Measurements from ENCODE around the gene RIT1.
"Not testable (repeated sequence)": the region's sequence is repeated elsewhere in the genome, so short reads cannot be mapped to it uniquely, and the experiment has no call there.

The RIT1 gene

DNA sequence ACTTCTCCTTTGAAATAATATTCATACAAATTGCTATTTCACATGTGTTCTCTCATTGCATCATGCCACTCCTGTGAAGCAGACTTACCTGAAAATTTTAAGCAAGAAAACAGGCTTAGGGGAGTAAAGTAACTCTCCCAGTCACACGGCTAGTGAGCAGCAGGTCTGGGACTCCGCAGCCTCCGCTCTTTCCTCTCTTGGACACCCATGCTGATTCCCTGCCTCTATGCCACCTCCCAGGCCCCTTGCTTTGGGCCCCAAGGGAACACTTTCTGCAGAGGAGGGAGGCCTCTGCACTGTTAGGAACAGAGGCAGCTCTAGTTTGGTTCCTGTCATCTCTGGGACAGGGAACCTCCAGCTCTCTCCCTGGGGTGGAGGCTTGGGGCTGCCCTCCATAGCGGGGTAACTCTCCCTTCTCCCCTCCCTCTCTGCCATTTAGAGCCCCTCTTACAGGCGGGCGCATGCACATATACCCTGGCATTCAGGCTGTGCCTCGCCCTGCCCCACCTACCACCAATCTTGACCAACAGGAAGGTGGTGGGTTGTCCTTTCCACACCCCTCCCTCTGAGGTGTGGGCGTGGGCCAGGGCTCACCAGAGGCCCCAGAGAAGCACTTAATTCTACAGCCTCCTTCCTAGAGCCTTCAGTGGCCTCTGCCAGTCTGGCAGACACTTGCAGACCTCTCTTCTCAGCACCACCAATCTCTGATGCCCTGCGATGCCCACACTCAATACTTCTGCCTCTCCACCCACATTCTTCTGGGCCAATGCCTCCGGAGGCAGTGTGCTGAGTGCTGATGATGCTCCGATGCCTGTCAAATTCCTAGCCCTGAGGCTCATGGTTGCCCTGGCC lies 30.1 kb upstream of the RIT1 start, which contains the start of gene RXFP4:
RXFP4 (plus strand) TSS at position 646 of the 852 bp plus-strand sequence; CDS start at position 718, 72 bp downstream.
- H3K4me3 ChIP-seq (ENCODE audit: low read length) = no peak within 1 kb of the TSS
- TF ChIP-seq ZNF274 (IDR thresholded peaks at IDR 0.05; ENCODE audit: low read depth, low read length) = no peak

DNA sequence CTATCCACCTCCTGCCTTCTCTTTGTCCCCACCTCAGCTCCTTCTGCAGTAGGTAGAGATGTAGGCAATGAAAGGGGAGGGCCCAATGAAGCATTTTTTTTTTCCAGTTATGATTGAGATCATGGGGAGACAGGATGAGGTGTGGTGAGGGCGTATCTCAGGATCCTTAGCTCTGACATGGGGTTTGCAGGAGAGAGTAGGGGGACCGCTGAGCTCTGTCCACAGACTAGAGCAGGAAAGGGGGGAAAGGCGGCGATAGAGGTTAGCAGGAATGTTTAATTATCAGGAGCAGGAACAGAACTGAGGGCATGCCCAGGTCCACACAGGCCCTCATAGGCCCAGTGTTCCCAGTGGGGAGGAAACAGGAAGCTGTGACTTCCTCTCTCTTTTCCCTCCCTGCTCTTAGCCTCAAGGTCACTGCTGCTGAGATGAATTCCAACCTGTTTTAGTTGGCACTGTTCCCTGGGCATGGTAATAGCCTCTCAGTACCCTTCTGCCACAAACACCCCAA lies 29.4 kb upstream of the RIT1 start:
- no peak overlapping the region for H3K4me3 ChIP-seq (ENCODE audit: low read length)
- TF ChIP-seq ZNF274 (IDR thresholded peaks at IDR 0.05; ENCODE audit: low read depth, low read length) = no peak

DNA sequence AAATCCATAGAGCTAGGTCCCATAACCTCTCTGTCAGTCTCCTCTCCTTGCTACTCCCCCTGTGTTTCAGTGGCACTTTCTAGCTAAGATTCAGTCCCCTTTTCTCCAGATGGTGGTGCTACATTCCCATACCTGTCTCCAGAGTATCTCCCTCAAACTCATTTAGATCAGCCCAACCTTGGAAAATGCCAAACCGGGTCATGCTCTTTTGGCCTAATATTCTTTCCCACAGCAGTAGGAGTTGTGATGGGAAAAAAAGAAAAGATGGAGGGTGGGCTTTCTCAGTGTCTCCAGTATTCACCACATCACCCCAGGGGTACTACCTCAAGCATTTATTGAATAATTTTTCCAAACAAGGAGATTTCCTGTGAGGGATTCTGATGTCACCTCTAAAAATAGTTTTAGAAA lies 27.1 kb upstream of the RIT1 start:
- H3K4me3 ChIP-seq (ENCODE audit: low read length) = no peak overlapping the region
- TF ChIP-seq ZNF274 (IDR thresholded peaks at IDR 0.05; ENCODE audit: low read depth, low read length) = no peak

DNA sequence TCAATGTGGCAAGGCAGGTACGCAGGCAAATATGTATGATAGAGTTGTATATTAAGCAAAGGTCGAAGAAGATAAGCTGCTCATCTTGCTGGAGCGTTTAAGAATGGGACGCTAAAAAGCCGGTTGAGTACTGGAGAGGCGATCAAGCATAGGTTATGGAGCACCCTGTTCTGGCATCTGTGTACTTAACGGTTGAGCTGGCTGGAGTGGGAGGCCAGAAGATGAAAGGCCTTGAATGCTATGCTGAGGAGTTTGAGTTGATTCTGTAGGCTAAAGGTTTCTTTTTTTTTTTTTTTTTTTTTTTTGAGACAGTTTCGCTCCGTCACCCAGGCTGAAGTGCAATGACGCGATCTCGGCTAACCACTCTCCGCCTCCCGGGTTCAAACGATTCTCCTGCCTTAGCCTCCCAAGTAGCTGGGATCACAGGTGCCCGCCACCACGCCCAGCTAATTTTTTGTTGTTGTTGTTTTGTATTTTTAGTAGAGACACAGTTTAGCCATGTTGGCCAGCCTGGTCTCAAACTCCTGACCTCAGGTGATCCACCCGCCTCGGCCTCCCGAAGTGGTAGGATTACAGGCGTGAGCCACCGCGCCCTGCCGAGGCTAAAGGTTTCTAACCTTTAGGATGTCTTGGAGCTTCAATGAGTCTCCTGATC lies 23.9 kb upstream of the RIT1 start:
- TF ChIP-seq ZNF274 (IDR thresholded peaks at IDR 0.05; ENCODE audit: low read depth, low read length) = no peak
- H3K4me3 ChIP-seq (ENCODE audit: low read length) = peak overlapping the region; percentile 78

DNA sequence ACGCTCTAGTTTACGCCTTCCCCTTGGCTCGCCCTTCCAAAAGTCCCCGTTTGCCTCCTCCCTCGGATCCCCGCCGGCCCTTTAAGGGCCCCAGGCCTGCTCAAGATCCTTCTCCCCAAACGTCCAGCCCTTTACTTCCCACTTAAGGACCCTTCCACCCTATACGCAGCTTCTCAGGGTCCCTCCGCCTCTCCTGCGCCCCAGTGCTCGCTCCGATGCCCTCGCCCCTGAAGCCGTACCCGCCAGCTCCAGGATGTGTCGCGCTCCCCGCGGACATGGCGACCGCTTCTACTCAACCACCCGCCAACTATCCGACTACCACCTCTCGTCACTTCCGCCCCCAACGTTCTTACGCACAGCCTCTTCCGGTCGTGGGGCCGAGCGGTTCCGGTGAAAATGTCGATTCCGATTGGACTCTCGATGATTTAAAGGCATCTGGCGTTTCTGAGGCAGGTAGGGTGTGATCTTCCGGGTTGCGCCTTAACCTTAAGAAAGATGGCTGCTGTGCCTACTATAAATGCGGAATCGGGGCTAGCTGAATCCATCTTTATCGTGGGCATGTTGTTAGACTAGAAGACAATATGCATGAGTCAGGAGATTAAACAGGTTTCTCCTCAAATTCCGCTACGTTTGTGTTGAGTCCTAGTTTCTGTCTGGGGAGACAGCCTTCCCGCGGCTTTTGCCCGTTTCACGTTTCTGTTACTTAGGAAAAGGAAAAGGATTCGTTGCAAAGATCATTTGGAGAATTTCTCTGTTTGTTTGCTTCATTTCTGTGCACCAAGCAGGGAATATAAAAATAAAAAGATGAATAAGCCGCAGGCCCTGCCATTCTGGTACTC lies 23.2 kb upstream of the RIT1 start, which contains the start of gene KHDC4:
KHDC4 (minus strand) TSS at position 317 of the 839 bp plus-strand sequence; CDS start at position 277, 40 bp downstream.
- TF ChIP-seq ZNF274 (IDR thresholded peaks at IDR 0.05; ENCODE audit: low read depth, low read length) = no peak

DNA sequence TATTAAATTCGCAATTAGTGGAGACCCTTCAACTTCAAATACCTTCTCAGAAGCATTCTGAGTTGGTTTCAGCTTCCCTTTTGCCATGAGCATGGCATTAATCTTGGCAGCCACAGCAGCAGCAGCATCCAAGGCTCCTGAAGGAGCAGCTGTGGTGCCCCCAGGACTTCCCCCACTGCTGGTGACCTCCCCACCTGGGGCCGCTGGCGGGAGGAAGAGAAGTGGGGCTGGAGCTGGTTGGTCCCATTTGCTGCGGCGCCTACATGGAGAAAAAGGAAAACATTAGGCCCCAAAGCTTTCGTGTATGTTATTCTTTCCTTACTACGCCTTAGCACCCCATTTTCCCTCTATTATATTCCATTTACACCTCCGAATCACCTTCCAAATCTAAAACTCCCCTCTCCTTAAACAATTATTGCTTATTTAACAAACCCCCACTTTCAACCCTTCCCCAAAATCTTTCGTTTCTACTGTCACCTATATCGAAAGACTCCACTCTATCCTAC lies 22.5 kb upstream of the RIT1 start:
- TF ChIP-seq ZNF274 (IDR thresholded peaks at IDR 0.05; ENCODE audit: low read depth, low read length) = no peak
- H3K4me3 ChIP-seq (ENCODE audit: low read length) = peak overlapping the region; percentile 82

More for the DNA sequence above, 23.2 kb upstream of the RIT1 start, which contains the start of gene KHDC4:
- H3K4me3 ChIP-seq (ENCODE audit: low read length) = peak within 1 kb of the TSS; percentile 82

DNA sequence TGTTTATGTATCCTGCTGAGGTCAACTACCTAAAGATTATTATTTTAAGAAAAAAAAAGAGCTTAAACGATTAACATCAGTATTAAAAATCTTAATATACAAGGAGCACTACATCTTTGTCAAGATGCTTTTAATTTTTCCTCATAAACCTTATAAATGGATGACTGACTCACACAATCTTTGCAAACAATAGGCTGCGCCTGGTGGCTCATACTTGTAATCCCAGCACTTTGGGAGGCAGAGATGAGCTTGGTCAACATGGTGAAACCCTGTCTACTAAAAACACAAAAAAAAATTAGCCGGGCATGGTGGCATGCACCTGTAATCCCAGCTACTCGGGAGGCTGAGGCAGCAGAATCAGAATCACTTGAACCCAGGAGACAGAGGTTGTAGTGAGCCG lies 21.3 kb upstream of the RIT1 start:
- no peak for TF ChIP-seq ZNF274 (IDR thresholded peaks at IDR 0.05; ENCODE audit: low read depth, low read length)
- H3K4me3 ChIP-seq (ENCODE audit: low read length) = peak overlapping the region; percentile 53

DNA sequence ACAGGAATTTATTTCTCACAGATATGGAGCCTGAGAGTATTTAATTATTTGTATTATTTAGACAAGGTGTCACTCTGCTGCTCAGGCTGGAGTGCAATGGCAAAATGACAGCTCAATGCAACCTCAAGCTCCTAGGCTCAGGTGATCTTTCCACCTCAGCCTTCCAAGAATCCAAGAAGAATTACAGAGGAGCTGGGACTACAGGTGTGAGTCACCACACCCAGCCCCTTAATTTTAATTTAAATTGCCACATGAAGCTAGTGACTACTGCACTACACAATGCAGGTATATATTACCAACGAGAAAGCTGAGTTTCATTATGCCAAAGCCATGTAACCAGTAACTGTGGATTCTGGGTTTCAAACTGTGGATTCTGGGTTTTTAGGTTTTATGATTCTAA lies 20.9 kb upstream of the RIT1 start:
- peak overlapping the region; percentile 22 for H3K4me3 ChIP-seq (ENCODE audit: low read length)
- no peak for TF ChIP-seq ZNF274 (IDR thresholded peaks at IDR 0.05; ENCODE audit: low read depth, low read length)

DNA sequence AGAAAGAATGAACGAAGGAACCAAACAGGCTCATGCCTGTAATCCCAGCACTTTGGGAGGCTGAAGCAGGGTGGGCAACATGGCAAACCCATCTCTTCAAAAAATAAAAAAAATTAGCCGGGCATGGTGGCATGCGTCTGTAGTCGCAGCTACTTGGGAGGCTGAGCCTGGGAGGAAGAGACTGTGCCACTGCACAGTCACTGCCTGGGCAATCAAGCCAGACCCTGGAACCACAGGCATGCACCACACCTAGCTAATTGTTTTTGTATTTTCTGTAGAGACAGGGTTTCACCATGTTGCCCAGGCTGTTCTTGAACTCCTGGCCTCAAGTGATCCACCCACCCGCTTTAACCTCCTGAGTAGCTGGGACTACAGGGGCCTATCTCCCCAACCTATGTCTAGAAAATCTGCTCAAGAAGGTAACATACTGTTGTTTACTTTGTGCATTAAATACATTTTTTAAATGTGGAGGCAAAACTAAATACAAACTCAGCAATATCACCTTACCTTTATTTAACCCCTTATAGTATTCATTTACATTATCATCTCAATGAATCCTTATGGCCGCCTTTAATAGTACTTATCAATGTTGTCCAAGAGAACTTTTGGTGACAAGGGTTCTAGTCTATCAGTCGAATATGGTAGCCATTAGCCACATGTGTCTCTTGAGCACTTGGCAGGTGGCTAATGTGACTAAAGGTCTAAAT lies 20.3 kb upstream of the RIT1 start:
- H3K4me3 ChIP-seq (ENCODE audit: low read length) = peak overlapping the region; percentile 22; the same call in 1 of the 2 replicates
- TF ChIP-seq ZNF274 (IDR thresholded peaks at IDR 0.05; ENCODE audit: low read depth, low read length) = no peak

DNA sequence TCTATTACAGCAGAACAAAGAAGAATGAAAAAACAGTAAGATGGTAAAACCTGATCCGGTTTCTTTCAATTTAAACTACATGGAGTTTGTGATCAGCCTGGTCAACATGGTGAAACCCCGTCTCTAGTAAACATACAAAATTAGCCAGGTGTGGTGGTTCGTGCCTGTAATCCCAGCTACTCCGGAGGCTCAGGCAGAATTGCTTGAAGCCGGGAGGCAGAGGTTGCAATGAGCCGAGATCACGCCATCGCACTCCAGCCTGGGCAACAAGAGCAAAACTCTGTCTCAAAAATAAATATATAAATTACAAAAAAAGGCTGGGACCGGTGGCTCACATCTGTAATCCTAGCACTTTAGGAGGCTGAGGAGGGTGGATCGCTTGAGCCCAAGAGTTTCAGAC lies 19.6 kb upstream of the RIT1 start:
- H3K4me3 ChIP-seq (ENCODE audit: low read length) = not testable (repeated sequence)

DNA sequence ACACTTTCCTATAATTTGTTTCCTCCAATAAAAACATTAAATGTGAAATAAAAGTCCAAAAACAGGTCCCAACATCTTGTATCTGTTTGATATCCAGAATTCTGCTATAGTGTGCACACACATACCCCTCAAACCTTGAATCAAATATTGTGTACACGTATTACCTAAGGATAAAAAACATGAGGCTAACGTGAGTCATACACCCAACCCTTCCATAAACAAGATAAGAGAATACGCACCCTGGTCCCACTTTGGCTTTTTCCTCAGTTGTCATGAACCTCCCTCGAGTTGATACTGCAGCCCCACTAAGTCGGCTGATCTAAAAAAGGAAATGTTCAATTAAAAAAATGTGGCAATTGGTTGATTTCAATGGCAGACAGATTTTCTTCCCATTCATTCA lies 17.9 kb upstream of the RIT1 start:
- H3K4me3 ChIP-seq (ENCODE audit: low read length) = no peak overlapping the region
- TF ChIP-seq ZNF274 (IDR thresholded peaks at IDR 0.05; ENCODE audit: low read depth, low read length) = no peak

DNA sequence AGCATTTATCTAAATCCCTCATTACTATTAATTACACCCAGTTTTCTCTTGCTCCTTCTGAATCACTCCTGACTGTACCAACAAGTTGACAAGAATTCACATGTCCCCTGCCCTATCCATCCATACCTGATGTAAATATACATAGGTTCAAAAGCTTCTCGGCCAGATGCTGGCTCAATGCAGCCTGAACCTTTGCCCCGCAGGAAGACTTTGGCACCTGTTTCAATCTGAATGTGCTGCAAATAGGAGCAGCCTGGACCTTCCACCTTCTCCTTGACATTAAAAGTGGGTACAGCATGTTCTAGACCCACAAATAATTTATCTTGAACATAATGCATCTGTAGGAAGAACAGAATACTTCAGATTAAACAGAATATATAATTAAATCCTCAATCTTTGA lies 14.4 kb upstream of the RIT1 start:
- TF ChIP-seq ZNF274 (IDR thresholded peaks at IDR 0.05; ENCODE audit: low read depth, low read length) = no peak
- H3K4me3 ChIP-seq (ENCODE audit: low read length) = no peak overlapping the region

DNA sequence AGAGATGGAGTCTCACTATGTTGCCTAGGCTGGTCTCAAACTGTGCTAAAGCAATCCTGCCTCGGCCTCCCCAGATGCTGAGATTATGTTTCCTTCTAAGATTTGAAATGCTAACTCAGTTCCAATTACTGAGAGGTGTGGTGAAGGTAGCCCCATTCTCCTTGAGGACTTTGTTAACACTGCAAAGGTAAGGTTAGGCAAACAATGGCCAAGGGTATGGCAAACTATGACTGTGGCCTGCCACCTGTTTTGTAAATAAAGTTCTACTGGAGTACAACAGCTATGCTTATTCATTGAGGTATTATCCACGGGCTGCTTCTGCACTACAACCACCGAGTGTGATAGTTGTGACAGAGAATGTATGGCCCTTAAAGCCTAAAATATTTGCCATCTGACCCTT lies 9.6 kb upstream of the RIT1 start:
- H3K4me3 ChIP-seq (ENCODE audit: low read length) = no peak overlapping the region
- no peak for TF ChIP-seq ZNF274 (IDR thresholded peaks at IDR 0.05; ENCODE audit: low read depth, low read length)

All from GM08714 (cell line).